A549 (cell line): Measurements from ENCODE around the gene BNIP3. TPM values are rescaled to one million over a fixed set of nuclear protein-coding genes. Genes with fewer than 3 reads are reported as not detected.

ENCODE experiments used
- ATAC-seq, 2 experiments: fragments of 200-7000 bp in 1 of 2; fragments of >200 bp in 1 of 2; cut with Nextera tagmentation in 1 of 2; cut with Tn5 transposase in 1 of 2; 3 replicates each; pipeline versions ENCODE4 v1.8.0 to v1.9.1; 2018 to 2020; ENCODE audit warnings: mild to moderate bottlenecking in 1 of 2, moderate library complexity in 1 of 2
- CTCF ChIA-PET: fragments of 300-600 bp; sonication (Branson Sonifier 250); formaldehyde crosslinking; extraction: SDS; loops from one replicate; lab custom pipeline; 2021; ENCODE audit warnings: antibody characterized with exemption, inconsistent platforms; lab: Yijun Ruan, JAX
- POLR2A ChIA-PET: fragments of 350-600 bp; formaldehyde crosslinking; extraction: SDS; loops from one replicate; lab custom pipeline; 2021; ENCODE audit warnings: antibody characterized with exemption, inconsistent platforms; lab: Yijun Ruan, JAX
- DNase-seq, 2 experiments: peaks; one replicate each; pipeline versions ENCODE4 v3.0.0 to v3.0.0-alpha.2; 2011 to 2016; ENCODE audit warnings: low read depth in 1 of 2, low spot score in 1 of 2
- FAIRE-seq: peaks from 2 replicates; lab custom pipeline; 2011; peaks lifted over from hg19 to GRCh38; lab: Jason Lieb, UNC
- H3K27ac ChIP-seq, 2 experiments: fragments of >200 bp; sonication (Bioruptor Twin); formaldehyde crosslinking; 3 replicates each; pipeline ENCODE4 v1.5.1; 2016 to 2017
- H3K4me1 ChIP-seq: fragments of >200 bp; sonication (Bioruptor Twin); formaldehyde crosslinking; 3 replicates; pipeline ENCODE4 v1.6.1; 2016
- H3K4me2 ChIP-seq: fragments of >200 bp; sonication (Bioruptor Twin); formaldehyde crosslinking; 3 replicates; pipeline ENCODE4 v1.6.1; 2016
- H3K4me3 ChIP-seq: fragments of >200 bp; sonication (Bioruptor Twin); formaldehyde crosslinking; 3 replicates; pipeline ENCODE4 v1.5.1; 2016
- H3K9me3 ChIP-seq: fragments of >200 bp; sonication (Bioruptor Twin); formaldehyde crosslinking; 3 replicates; pipeline ENCODE4 v1.6.1; 2016
- ATOH8 ChIP-seq: fragments of 250-450 bp; sonication (Bioruptor Pico); IDR thresholded peaks from 2 replicates; pipeline ENCODE4 v1.5.0; 2020; ENCODE audit warnings: low read depth, mild to moderate bottlenecking, moderate library complexity
- CEBPB ChIP-seq, 2 experiments: fragments of >200 bp in 1 of 2; sonication (Bioruptor Twin) in 1 of 2; formaldehyde crosslinking in 1 of 2; IDR thresholded peaks; 2 replicates each; pipeline ENCODE4 v1.6.1; 2012 to 2016
- CHD2 ChIP-seq: fragments of 150-350 bp; IDR thresholded peaks from 2 replicates; pipeline ENCODE4 v1.6.1; 2014; ENCODE audit warnings: low read length; ENCODE audit not compliant: partially characterized antibody
- CTCF ChIP-seq: fragments of >200 bp; sonication (Bioruptor Twin); formaldehyde crosslinking; IDR thresholded peaks from 3 replicates; pipeline ENCODE4 v1.5.1; 2016
- EP300 ChIP-seq, 2 experiments: fragments of >200 bp; sonication (Bioruptor Twin); formaldehyde crosslinking; IDR thresholded peaks; 2 replicates in 1 of 2; 3 replicates in 1 of 2; pipeline ENCODE4 v1.6.1; 2016 to 2017
- FOSB ChIP-seq: fragments of 250-450 bp; sonication (Bioruptor Pico); IDR thresholded peaks from 2 replicates; pipeline ENCODE4 v1.5.0; 2020; ENCODE audit warnings: mild to moderate bottlenecking, moderate library complexity
- FOSL2 ChIP-seq, 2 experiments: fragments of 450-650 bp in 1 of 2; fragments of >200 bp in 1 of 2; sonication (Bioruptor Twin) in 1 of 2; formaldehyde crosslinking; IDR thresholded peaks; 2 replicates each; pipeline versions ENCODE4 v1.5.0 to v1.6.1; 2016 to 2020; ENCODE audit warnings: mild to moderate bottlenecking in 1 of 2, moderate library complexity in 1 of 2
- FOXS1 ChIP-seq: fragments of 250-450 bp; sonication (Bioruptor Pico); IDR thresholded peaks from 2 replicates; pipeline ENCODE4 v1.5.0; 2020; ENCODE audit warnings: mild to moderate bottlenecking, moderate library complexity
- HES2 ChIP-seq: fragments of >200 bp; sonication (Bioruptor Twin); formaldehyde crosslinking; IDR thresholded peaks from 2 replicates; pipeline ENCODE4 v1.6.1; 2016
- PBX3 ChIP-seq: IDR thresholded peaks from 2 replicates; pipeline ENCODE4 v1.6.1; 2012
- RAD21 ChIP-seq, 2 experiments: fragments of >200 bp in 1 of 2; sonication (Bioruptor Twin) in 1 of 2; formaldehyde crosslinking in 1 of 2; IDR thresholded peaks in 1 of 2; conservative IDR thresholded peaks in 1 of 2; 2 replicates in 1 of 2; 3 replicates in 1 of 2; pipeline ENCODE4 v1.6.1; 2012 to 2018; ENCODE audit warnings: inconsistent platforms in 1 of 2
- SMC3 ChIP-seq: fragments of >200 bp; sonication (Bioruptor Twin); formaldehyde crosslinking; IDR thresholded peaks from 3 replicates; pipeline ENCODE4 v1.6.1; 2018; ENCODE audit warnings: inconsistent platforms
- TFCP2L1 ChIP-seq: fragments of 250-450 bp; sonication (Bioruptor Pico); IDR thresholded peaks from 2 replicates; pipeline ENCODE4 v1.5.0; 2021; ENCODE audit warnings: mild to moderate bottlenecking
- ZC3H11A ChIP-seq: fragments of 450-650 bp; IDR thresholded peaks from 2 replicates; pipeline ENCODE4 v1.6.1; 2014; ENCODE audit warnings: antibody characterized with exemption, mild to moderate bottlenecking
- WGBS: methylation state at CpG from one replicate; pipeline ENCODE4 v1.1.6; 2017; ENCODE audit errors: missing lambda C conversion rate; 5-methylcytosine and 5-hydroxymethylcytosine counted together
- polyA plus RNA-seq, 4 experiments: library from polyadenylated mRNA; depleted of rRNA in 3 of 4; stranded (reverse); fragments of >200 nt; fragmentation: RNase III in 1 of 4; extraction: RNeasy Plus Mini Kit Qiagen cat#74134 plus additional on column Dnase treatment in 1 of 4; gene quantifications; 2 replicates in 3 of 4; 3 replicates in 1 of 4; pipeline ENCODE4 v1.2.3, GENCODE V29; 2011 to 2017
- TF ChIP-seq, protein P1 (sequence below): fragments of 150-350 bp; IDR thresholded peaks from 2 replicates; pipeline ENCODE4 v1.6.1; 2014; ENCODE audit warnings: low read depth, mild to moderate bottlenecking, low read length
- TF ChIP-seq, protein P2 (sequence below): fragments of >200 bp; sonication (Bioruptor Twin); formaldehyde crosslinking; IDR thresholded peaks from 3 replicates; pipeline ENCODE4 v1.6.1; 2016

Gene BNIP3
- polyA plus RNA-seq, 2 of the 4 experiments (the other 2 are of a cell fraction) = 46.9 to 51.2 TPM

GRCh38 chr10:131943021-131943814 is 38.5 kb downstream of the BNIP3 start:
- peak; percentile 52 to 59 for DNase-seq
- H3K9me3 ChIP-seq = no peaks in the 10 kb centered on the region
- peaks cover 31% of the 10 kb centered on the region for H3K4me1 ChIP-seq
- H3K4me3 ChIP-seq = no peak overlapping the region
- POLR2A ChIA-PET = interaction anchor here (1.1 kb wide), 1 partner anchor 40 kb away, joined by 3 read pairs; no protein-coding TSS in a partner anchor
- peak; percentile 63 to 90; a peak in 5 of 6 replicates for ATAC-seq
- no peak overlapping the region for H3K4me2 ChIP-seq
- CTCF ChIA-PET = interaction anchor here (1.1 to 8.2 kb wide), 8 partner anchors 10 to 90 kb away, joined by 3 to 59 read pairs (median 6); no protein-coding TSS in a partner anchor
- 64% methylated on average over 11 of the region's 11 CpGs for WGBS
- H3K27ac ChIP-seq = no peak overlapping the region
- 0 out of 3 replicates have a peak, but pooled peaks have one; percentile 28 for TF ChIP-seq SMC3
- no peak for TF ChIP-seq EP300 (IDR thresholded peaks at IDR 0.05)
- TF ChIP-seq CTCF = peak; percentile 39; the same call in 2 of the 3 replicates
- no peak for TF ChIP-seq HES2
- peak; percentile 20 to 22; a peak in 1 of 5 replicates for TF ChIP-seq RAD21 (conservative IDR thresholded peaks at IDR 0.05 in 1 of 2, IDR thresholded peaks at IDR 0.05 in 1 of 2)
- TF ChIP-seq TFCP2L1 (CRISPR knock-in tag) = no peak
- FAIRE-seq = no peak

- Histone ChIP-seq H3K27ac (no peak overlapping the region), H3K4me2 (no peak overlapping the region)
- FAIRE-seq = no peak
- no peak for DNase-seq
- POLR2A ChIA-PET = no interaction called here
- TF ChIP-seq FOSB (CRISPR knock-in tag) (no peak), FOXS1 (CRISPR knock-in tag) (no peak), ATOH8 (CRISPR knock-in tag) (no peak), CEBPB (IDR thresholded peaks at IDR 0.05) (no peak)
- TF ChIP-seq, all 56 proteins: peak for 0
- Histone ChIP-seq H3K4me1 (peaks cover 23% of the 10 kb centered on the region), H3K4me3 (no peak overlapping the region), H3K9me3 (no peaks in the 10 kb centered on the region)
- ATAC-seq = no peak
- 86% methylated on average over 1 of the region's 1 CpG for WGBS
- CTCF ChIA-PET = interaction anchor here (1.2 to 8.2 kb wide), 4 partner anchors 9 to 81 kb away, joined by 3 to 59 read pairs (median 12); no protein-coding TSS in a partner anchor
These were observed 39.3 kb downstream of the BNIP3 start for GRCh38 chr10:131942455-131942854.

DNA sequence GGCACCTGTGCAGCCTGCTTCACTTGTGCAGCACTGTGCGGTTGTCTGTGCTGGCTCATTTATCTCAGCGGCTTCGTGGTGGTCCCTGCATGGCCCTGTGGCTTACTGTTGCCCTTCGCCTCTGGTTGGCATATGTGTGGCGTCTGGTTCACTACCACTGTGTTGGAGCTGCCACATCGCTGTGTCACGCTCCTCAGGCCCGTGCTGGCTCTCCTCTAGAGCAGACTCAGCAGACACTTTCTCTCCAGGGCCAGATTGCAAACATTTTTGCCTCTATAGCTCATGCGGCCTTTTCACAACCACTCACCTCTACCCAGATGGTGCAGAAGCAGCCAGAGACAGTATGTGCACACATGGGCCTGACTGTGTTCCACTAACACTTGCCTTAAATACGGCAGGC is 43.0 kb downstream of the BNIP3 start:
- no peak overlapping the region for H3K4me3 ChIP-seq
- ChIA-PET CTCF (interaction anchor here (1.5 kb wide), 1 partner anchor 22 kb away, joined by 3 read pairs; no protein-coding TSS in a partner anchor), POLR2A (no interaction called here)
- no peak for ATAC-seq
- H3K27ac ChIP-seq = no peak overlapping the region
- no peaks in the 10 kb centered on the region for H3K9me3 ChIP-seq
- no peak for FAIRE-seq
- no peak for DNase-seq
- no peak overlapping the region for H3K4me2 ChIP-seq
- 92% methylated on average over 10 of the region's 10 CpGs for WGBS
- no peaks in the 10 kb centered on the region for H3K4me1 ChIP-seq
- TF ChIP-seq CHD2 (no peak), ATOH8 (CRISPR knock-in tag) (no peak), EP300 (IDR thresholded peaks at IDR 0.05) (no peak), FOSL2 (IDR thresholded peaks at IDR 0.05) (no peak), FOSL2 (CRISPR knock-in tag; IDR thresholded peaks at IDR 0.05) (no peak), HES2 (no peak), ZC3H11A (no peak), PBX3 (no peak)
- TF ChIP-seq, protein P1, sequence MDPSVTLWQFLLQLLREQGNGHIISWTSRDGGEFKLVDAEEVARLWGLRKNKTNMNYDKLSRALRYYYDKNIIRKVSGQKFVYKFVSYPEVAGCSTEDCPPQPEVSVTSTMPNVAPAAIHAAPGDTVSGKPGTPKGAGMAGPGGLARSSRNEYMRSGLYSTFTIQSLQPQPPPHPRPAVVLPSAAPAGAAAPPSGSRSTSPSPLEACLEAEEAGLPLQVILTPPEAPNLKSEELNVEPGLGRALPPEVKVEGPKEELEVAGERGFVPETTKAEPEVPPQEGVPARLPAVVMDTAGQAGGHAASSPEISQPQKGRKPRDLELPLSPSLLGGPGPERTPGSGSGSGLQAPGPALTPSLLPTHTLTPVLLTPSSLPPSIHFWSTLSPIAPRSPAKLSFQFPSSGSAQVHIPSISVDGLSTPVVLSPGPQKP = no peak
- TF ChIP-seq, protein P2, sequence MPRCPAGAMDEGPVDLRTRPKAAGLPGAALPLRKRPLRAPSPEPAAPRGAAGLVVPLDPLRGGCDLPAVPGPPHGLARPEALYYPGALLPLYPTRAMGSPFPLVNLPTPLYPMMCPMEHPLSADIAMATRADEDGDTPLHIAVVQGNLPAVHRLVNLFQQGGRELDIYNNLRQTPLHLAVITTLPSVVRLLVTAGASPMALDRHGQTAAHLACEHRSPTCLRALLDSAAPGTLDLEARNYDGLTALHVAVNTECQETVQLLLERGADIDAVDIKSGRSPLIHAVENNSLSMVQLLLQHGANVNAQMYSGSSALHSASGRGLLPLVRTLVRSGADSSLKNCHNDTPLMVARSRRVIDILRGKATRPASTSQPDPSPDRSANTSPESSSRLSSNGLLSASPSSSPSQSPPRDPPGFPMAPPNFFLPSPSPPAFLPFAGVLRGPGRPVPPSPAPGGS = no peak
